ENCODE data around the gene AEBP1.

Gene AEBP1

GRCh38 chr7:44083796-44084195 lies 20.3 kb upstream of the AEBP1 start:
- Mint-ChIP-seq H3K4me3 (peak overlapping the region; percentile 91 to 94), H3K27me3 (no peaks in the 10 kb centered on the region), H3K36me3 (ENCODE audit: insufficient read depth) (peaks cover 19% of the 10 kb centered on the region), H3K9me3 (no peaks in the 10 kb centered on the region), H3K27ac (no peak overlapping the region), H3K4me1 (ENCODE audit: low read depth in 2 of 2) (peaks cover 15 to 18% of the 10 kb centered on the region in 2 donors)
- DNase-seq, result no peak
- no peak for ATAC-seq (replicated peaks)

- DNase-seq (no peak), ATAC-seq (replicated peaks) (no peak)
- H3K27ac Mint-ChIP-seq, result no peak overlapping the region
- peaks cover 15 to 17% of the 10 kb centered on the region in 2 donors for H3K4me1 Mint-ChIP-seq (ENCODE audit: low read depth in 2 of 2)
- no peaks in the 10 kb centered on the region for H3K9me3 Mint-ChIP-seq
- H3K27me3 Mint-ChIP-seq, result no peaks in the 10 kb centered on the region
- peaks cover 16% of the 10 kb centered on the region for H3K36me3 Mint-ChIP-seq (ENCODE audit: insufficient read depth)
- no peak overlapping the region for H3K4me3 Mint-ChIP-seq
Measured at GRCh38 chr7:44084701-44085100, 19.4 kb upstream of the AEBP1 start.

GRCh38 chr7:44085546-44085945 lies 18.6 kb upstream of the AEBP1 start:
- ATAC-seq (replicated peaks), result no peak
- H3K4me1 Mint-ChIP-seq (ENCODE audit: low read depth in 2 of 2), result peaks cover 13 to 17% of the 10 kb centered on the region in 2 donors
- DNase-seq, result no peak
- H3K27me3 Mint-ChIP-seq, result peaks cover under 1 to 2% of the 10 kb centered on the region in 2 donors
- H3K9me3 Mint-ChIP-seq, result no peaks in the 10 kb centered on the region
- H3K4me3 Mint-ChIP-seq, result no peak overlapping the region
- peaks cover 16% of the 10 kb centered on the region for H3K36me3 Mint-ChIP-seq (ENCODE audit: insufficient read depth)
- no peak overlapping the region for H3K27ac Mint-ChIP-seq

GRCh38 chr7:44086627-44087026 lies 17.5 kb upstream of the AEBP1 start:
- no peak for DNase-seq
- peak overlapping the region in 1 of 2 donors; percentile 16 for H3K27ac Mint-ChIP-seq
- no peak for ATAC-seq (replicated peaks)
- no peak overlapping the region for H3K4me3 Mint-ChIP-seq
- no peaks in the 10 kb centered on the region for H3K9me3 Mint-ChIP-seq
- H3K36me3 Mint-ChIP-seq (ENCODE audit: insufficient read depth), result peaks cover 9% of the 10 kb centered on the region
- peaks cover 3 to 7% of the 10 kb centered on the region in 2 donors for H3K4me1 Mint-ChIP-seq (ENCODE audit: low read depth in 2 of 2)
- peaks cover 5 to 9% of the 10 kb centered on the region in 2 donors for H3K27me3 Mint-ChIP-seq

- Mint-ChIP-seq H3K4me3 (no peak overlapping the region), H3K9me3 (no peaks in the 10 kb centered on the region), H3K4me1 (ENCODE audit: low read depth in 2 of 2) (peaks cover 0 to 3% of the 10 kb centered on the region in 2 donors), H3K27me3 (peaks cover 5 to 9% of the 10 kb centered on the region in 2 donors), H3K27ac (no peak overlapping the region), H3K36me3 (ENCODE audit: insufficient read depth) (peaks cover under 1% of the 10 kb centered on the region)
- ATAC-seq (replicated peaks) (no peak), DNase-seq (no peak)
Measured at GRCh38 chr7:44087911-44088838, 16.0 kb upstream of the AEBP1 start.

- H3K4me1 Mint-ChIP-seq (ENCODE audit: low read depth in 2 of 2), result no peaks in the 10 kb centered on the region
- H3K27ac Mint-ChIP-seq, result no peak overlapping the region
- H3K36me3 Mint-ChIP-seq (ENCODE audit: insufficient read depth), result peaks cover 5% of the 10 kb centered on the region
- DNase-seq (no peak), ATAC-seq (replicated peaks) (no peak)
- no peak overlapping the region for H3K4me3 Mint-ChIP-seq
- H3K27me3 Mint-ChIP-seq, result peaks cover 5 to 16% of the 10 kb centered on the region in 2 donors
- H3K9me3 Mint-ChIP-seq, result no peaks in the 10 kb centered on the region
Measured at GRCh38 chr7:44093102-44093641, 11.0 kb upstream of the AEBP1 start.

- H3K36me3 Mint-ChIP-seq (ENCODE audit: insufficient read depth), result peaks cover 5% of the 10 kb centered on the region
- no peak for ATAC-seq (replicated peaks)
- no peak overlapping the region for H3K4me3 Mint-ChIP-seq
- no peaks in the 10 kb centered on the region for H3K4me1 Mint-ChIP-seq (ENCODE audit: low read depth in 2 of 2)
- H3K9me3 Mint-ChIP-seq, result no peaks in the 10 kb centered on the region
- H3K27me3 Mint-ChIP-seq, result peaks cover 5 to 16% of the 10 kb centered on the region in 2 donors
- H3K27ac Mint-ChIP-seq, result peak overlapping the region in 1 of 2 donors; percentile 1
- DNase-seq, result no peak
Measured at GRCh38 chr7:44094365-44094764, 9.8 kb upstream of the AEBP1 start.

GRCh38 chr7:44094883-44095592 lies 9.1 kb upstream of the AEBP1 start:
- no peaks in the 10 kb centered on the region for H3K4me1 Mint-ChIP-seq (ENCODE audit: low read depth in 2 of 2)
- no peak overlapping the region for H3K4me3 Mint-ChIP-seq
- ATAC-seq (replicated peaks) (no peak), DNase-seq (no peak)
- peaks cover 5% of the 10 kb centered on the region for H3K36me3 Mint-ChIP-seq (ENCODE audit: insufficient read depth)
- H3K27me3 Mint-ChIP-seq, result peaks cover 5 to 16% of the 10 kb centered on the region in 2 donors
- H3K27ac Mint-ChIP-seq, result peak overlapping the region in 1 of 2 donors; percentile 1
- no peaks in the 10 kb centered on the region for H3K9me3 Mint-ChIP-seq

- Mint-ChIP-seq H3K4me1 (ENCODE audit: low read depth in 2 of 2) (no peaks in the 10 kb centered on the region), H3K9me3 (no peaks in the 10 kb centered on the region), H3K4me3 (no peak overlapping the region), H3K27me3 (peaks cover 2 to 18% of the 10 kb centered on the region in 2 donors), H3K36me3 (ENCODE audit: insufficient read depth) (peaks cover 5% of the 10 kb centered on the region), H3K27ac (no peak overlapping the region)
- ATAC-seq (replicated peaks), result no peak
- no peak for DNase-seq
Measured at GRCh38 chr7:44095781-44096180, 8.4 kb upstream of the AEBP1 start.

- DNase-seq (no peak), ATAC-seq (replicated peaks) (no peak)
- Mint-ChIP-seq H3K36me3 (ENCODE audit: insufficient read depth) (peaks cover 5% of the 10 kb centered on the region), H3K27ac (no peak overlapping the region), H3K9me3 (no peaks in the 10 kb centered on the region), H3K27me3 (peaks cover 0 to 14% of the 10 kb centered on the region in 2 donors), H3K4me3 (no peak overlapping the region), H3K4me1 (ENCODE audit: low read depth in 2 of 2) (no peaks in the 10 kb centered on the region)
Measured at GRCh38 chr7:44096326-44096881, 7.7 kb upstream of the AEBP1 start.

GRCh38 chr7:44097064-44097932 lies 6.8 kb upstream of the AEBP1 start:
- Mint-ChIP-seq H3K36me3 (ENCODE audit: insufficient read depth) (peaks cover 5% of the 10 kb centered on the region), H3K4me3 (no peak overlapping the region), H3K27me3 (peaks cover under 1 to 19% of the 10 kb centered on the region in 2 donors), H3K9me3 (no peaks in the 10 kb centered on the region), H3K27ac (no peak overlapping the region), H3K4me1 (ENCODE audit: low read depth in 2 of 2) (no peaks in the 10 kb centered on the region)
- DNase-seq (no peak), ATAC-seq (replicated peaks) (no peak)

GRCh38 chr7:44098092-44099068 lies 5.8 kb upstream of the AEBP1 start:
- Mint-ChIP-seq H3K4me3 (no peak overlapping the region), H3K27ac (no peak overlapping the region), H3K4me1 (ENCODE audit: low read depth in 2 of 2) (peaks cover 0 to under 1% of the 10 kb centered on the region in 2 donors), H3K27me3 (peaks cover 11 to 29% of the 10 kb centered on the region in 2 donors), H3K36me3 (ENCODE audit: insufficient read depth) (peaks cover 3% of the 10 kb centered on the region), H3K9me3 (no peaks in the 10 kb centered on the region)
- DNase-seq, result no peak
- ATAC-seq (replicated peaks), result no peak
